Raji (cell line): ENCODE measurements around the gene CISD1.

Experiments
- POLR2A ChIP-seq: IDR thresholded peaks from 2 replicates; pipeline ENCODE4 v1.6.1; 2011; ENCODE audit warnings: low read depth, low read length, control low read depth; ENCODE audit not compliant: insufficient read depth

The CISD1 gene

DNA sequence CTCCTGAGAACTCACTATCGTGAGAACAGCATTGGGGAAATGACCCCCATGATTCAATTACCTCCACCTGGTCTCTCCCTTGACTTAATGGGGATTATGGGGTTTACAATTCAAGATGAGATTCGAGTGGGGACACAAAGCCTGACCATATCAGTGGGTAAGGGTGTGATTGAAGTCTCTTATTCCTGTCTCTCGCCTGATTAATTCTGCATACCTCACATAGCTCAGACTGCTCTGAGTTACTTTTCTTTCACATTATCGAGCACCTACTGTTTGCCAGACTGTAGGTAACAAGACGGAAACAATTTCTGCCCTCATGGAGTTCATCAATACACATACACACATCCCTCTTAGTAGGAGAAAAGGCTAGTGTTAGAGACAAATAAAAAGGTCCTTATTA lies 25.0 kb downstream of the CISD1 start:
- TF ChIP-seq POLR2A: no peak

DNA sequence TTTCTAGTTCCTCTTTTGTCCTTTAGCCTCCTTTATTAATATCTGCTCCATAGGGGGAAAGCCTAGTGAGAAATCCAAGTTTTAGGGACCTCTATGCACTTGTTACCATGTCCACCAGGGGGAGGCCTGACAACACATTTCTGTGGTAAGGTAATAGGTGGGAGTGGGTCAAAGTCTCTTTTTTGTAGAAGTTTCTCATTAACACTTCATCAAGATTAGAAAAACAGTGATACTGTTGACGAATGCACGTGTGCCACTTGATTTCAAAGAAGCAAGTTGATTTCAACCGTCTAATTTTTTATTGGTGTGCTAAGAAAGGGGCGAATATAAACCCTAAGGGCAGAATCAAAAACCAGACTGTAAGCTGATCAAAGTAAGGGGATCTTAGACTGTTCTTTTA lies 30.6 kb downstream of the CISD1 start:
- no peak for TF ChIP-seq POLR2A

- TF ChIP-seq POLR2A: no peak
These were observed 31.7 kb downstream of the CISD1 start for GRCh38 chr10:58300676-58301075.

DNA sequence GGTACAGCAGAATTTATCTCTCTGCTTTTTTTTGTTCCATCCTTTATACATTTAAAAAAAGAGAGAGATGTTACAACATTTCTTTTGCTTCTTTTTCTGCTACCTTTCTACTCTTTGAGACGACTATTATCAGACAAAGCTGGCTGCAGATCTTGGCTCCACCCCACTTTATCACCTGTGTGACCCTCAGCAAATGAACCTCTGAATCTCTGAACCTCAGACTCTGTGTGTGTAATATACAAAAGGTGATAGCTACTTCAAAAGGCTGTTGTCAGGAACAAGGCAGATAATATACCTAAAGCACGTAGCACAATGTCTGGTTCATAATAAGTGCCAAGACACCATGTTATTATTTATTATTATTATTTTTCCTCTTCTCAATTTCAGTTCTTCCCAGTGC lies 33.3 kb downstream of the CISD1 start:
- no peak for TF ChIP-seq POLR2A

DNA sequence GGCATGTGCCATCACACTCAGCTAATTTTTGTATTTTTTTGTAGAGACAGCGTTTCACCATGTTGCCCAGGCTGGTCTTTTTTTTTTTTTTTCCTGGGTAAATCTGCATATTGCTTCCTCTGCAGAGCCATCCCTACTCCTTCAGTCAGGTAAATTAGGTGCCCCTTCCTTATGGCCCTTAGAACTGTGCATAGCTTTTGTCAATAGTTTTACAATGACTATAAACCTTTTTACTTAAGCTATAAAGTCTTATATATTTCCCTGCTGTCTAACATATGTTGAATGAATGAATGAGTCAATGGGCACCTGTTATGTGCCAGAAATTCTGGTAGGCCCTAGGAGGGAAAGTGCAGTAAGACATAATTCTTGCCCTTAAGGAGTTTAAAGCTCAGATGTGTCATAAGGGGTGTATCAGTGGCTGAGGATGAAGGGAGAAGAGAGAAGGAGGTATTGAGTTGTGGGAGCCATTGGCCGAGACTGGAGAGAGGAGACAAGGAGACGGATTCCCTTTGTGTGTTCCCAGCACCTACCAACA lies 35.2 kb downstream of the CISD1 start:
- TF ChIP-seq POLR2A: no peak

DNA sequence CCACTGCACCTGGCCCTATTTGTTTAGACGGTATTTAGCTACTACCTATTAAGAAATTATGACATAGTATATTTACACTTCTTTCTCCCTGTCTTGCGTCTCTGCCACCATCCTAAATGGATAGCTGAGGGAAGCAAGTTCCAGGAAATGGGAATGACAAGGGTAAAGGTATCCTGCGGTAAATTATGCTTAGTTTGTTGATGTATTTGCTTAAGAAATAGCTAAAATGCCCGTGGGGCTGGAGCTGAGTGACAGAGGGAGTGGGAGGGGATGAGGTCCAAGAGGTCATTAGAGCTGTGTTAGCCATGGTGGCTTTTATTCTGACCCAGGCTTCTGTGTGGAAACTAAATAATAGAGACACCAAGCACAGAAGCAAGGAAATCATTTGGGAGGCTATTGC lies 36.9 kb downstream of the CISD1 start:
- no peak for TF ChIP-seq POLR2A

GRCh38 chr10:58307676-58308075 lies 38.7 kb downstream of the CISD1 start:
- no peak for TF ChIP-seq POLR2A

DNA sequence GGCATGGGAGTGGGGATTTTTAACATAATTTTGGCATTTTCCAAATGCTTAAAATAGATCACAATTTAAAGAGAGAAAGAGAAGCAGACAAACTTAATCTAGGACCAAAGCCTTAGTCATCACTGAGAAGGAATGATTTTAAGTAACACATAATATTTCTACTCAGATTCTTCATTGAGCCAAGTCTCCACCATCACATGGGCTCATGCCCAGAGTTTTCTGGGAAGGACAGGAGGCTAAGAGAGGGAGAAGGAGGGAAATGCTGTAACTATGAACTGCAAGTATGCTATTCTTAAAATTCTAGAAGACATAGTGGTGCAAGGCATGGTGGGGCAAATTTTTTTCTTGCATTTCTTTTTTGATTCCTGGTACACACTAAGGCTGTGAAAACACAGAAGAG lies 42.1 kb downstream of the CISD1 start:
- TF ChIP-seq POLR2A: no peak

DNA sequence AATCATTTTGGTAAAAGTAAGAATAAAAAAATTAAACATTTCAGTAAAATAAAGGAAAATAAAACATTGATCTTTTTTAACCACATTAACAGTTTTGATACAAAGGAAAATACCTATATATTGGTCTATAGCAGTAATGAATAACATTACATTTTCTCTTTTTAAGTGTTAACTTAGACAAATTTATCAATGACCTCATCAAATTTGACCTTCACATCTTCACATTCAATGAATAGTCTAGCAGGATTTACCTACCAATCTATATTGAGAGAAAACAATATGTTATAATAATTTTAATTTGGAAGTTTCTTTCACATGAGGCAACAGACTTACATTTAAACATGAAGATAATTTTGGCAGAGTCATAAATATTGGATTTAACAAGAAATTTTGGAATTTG lies 47.9 kb downstream of the CISD1 start:
- TF ChIP-seq POLR2A: no peak

DNA sequence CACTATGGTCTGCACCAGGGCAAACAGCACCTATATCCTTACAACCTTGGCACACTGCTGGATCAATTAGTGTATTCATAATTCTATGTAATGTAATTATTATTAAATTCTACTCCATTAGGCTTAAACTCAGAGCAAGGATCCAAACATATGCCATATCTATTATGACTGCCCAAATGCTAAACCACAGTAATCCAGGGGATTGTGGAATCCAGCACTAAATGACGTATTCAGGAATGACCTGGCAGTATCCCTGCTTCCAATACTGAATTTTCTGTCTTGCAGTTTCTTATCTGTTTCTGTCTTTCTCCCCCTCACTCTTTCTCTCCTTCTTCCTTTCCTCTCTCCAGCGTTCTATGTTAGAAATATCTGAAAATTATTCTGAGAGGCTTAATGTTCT lies 49.4 kb downstream of the CISD1 start:
- TF ChIP-seq POLR2A: no peak

- no peak for TF ChIP-seq POLR2A
These were observed 50.6 kb downstream of the CISD1 start for GRCh38 chr10:58319599-58319998.

GRCh38 chr10:58320351-58321049 lies 51.5 kb downstream of the CISD1 start:
- TF ChIP-seq POLR2A: no peak

DNA sequence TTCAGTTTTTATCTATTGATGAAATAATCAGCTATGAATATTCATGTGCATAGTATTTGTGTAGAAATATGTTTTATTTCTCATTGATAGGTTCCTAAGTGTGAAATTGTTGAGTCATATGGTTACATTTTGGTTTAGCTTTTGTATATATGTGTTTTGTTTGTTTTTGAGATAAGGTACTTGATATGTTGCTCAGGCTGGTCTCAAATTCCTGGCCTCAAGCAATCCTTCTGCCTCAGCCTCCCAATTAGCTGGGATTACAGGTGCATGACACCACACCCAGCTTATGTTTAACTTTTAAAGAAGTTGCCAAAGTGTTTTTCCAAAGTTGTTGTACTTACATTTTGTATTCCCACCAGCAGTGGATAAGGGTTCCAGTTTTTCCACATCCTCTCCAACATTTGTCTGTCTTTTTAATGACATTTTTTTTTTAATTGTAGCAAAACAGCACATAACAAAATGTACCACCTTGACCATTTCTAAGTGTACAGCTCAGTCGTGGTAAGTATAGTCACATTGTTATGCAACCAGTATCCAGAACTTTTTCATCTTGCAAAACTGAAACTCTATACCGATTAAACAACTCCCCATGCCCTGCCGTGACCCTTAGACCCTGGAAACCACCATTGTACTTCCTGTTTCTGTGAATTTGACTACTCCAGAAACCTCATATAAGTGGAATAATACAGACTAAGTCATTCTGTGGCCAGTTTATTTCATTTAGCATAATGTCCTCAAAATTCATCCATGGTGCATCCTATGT lies 53.3 kb downstream of the CISD1 start:
- no peak for TF ChIP-seq POLR2A

DNA sequence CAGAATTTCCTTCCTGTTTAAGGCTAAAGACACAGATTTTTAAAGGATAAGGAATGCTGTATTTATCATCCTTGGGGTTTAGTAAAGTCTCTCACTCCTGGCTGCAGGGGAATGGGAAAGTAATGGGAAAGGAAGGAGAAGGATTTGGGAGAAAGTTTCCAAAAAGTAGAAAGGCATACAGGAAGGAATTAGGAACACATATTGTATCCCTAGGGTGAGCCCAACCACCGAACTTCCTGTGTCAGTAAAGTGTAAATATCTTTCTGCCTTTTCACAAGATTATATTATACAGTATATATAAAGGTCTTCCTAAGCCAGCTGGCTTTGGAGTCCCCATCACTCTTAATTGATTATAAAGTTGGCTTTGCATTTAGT lies 53.9 kb downstream of the CISD1 start:
- no peak for TF ChIP-seq POLR2A

GRCh38 chr10:58326967-58327381 lies 58.0 kb downstream of the CISD1 start:
- no peak for TF ChIP-seq POLR2A

- no peak for TF ChIP-seq POLR2A
These were observed 59.3 kb downstream of the CISD1 start for GRCh38 chr10:58328233-58328632.

GRCh38 chr10:58330431-58330830 lies 61.5 kb downstream of the CISD1 start:
- TF ChIP-seq POLR2A: no peak

DNA sequence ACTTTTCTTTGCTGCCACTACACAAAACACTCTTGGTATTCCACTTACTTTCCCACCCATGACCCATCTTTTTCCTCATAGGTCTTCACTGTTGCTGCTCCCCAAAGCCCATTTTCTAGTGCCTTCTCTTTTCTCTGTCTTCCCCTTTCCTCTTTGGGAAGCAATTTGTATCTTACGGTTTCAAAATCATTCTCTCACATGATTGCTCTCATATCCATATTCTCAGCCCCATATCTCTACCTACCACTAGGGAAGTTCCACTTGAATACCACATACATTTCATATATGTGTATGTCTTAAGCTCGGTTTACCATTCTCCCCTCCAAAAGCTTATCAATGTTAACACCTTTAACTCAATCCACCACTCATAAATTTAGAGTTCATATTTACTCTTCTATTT lies 62.7 kb downstream of the CISD1 start:
- no peak for TF ChIP-seq POLR2A
